Measurements from ENCODE around the gene C16orf92.

Gene C16orf92, protein sequence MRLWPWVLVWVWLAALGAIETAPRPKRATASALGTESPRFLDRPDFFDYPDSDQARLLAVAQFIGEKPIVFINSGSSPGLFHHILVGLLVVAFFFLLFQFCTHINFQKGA

DNA sequence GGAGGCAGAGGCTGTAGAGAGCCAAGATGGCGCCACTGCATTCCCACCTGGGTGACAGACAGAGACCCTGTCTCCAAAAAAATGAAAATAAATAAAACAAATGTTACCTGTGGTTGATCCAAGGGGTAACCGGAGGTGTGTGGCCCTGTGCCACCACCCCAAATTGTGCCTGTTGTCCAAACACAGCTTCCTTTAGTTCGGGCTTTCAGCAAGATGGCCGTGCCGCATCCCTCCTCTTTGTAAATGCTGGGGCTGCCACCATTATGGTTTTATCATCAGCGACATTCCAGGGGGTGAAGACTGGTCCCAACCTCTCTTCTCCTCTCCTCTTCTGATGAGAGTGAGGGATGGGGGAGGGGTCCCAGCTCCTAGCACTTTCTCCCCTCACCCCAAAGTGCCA is at the start of gene C16orf92:
Gene C16orf92, plus strand, starts transcription at position 312 of the 400 bp plus-strand sequence. CDS start 143 bp downstream, outside the sequence.
- DNase-seq, result no peak
- ATAC-seq, result no peak

- DNase-seq (peak; percentile 98), ATAC-seq (peak; percentile 99)
These were observed 49.4 kb upstream of the C16orf92 start, which contains the start of gene TAOK2 for GRCh38 chr16:29973384-29974246. Gene TAOK2 (plus strand): TSS chr16:29973868. CDS start chr16:29977773, 3,905 bp downstream.

- ATAC-seq, result no peak
- peak; percentile 26 for DNase-seq
These were observed 48.5 kb upstream of the C16orf92 start for GRCh38 chr16:29974291-29975133.

GRCh38 chr16:29975134-29975538 is 47.9 kb upstream of the C16orf92 start:
- DNase-seq, result no peak
- ATAC-seq, result no peak

DNA sequence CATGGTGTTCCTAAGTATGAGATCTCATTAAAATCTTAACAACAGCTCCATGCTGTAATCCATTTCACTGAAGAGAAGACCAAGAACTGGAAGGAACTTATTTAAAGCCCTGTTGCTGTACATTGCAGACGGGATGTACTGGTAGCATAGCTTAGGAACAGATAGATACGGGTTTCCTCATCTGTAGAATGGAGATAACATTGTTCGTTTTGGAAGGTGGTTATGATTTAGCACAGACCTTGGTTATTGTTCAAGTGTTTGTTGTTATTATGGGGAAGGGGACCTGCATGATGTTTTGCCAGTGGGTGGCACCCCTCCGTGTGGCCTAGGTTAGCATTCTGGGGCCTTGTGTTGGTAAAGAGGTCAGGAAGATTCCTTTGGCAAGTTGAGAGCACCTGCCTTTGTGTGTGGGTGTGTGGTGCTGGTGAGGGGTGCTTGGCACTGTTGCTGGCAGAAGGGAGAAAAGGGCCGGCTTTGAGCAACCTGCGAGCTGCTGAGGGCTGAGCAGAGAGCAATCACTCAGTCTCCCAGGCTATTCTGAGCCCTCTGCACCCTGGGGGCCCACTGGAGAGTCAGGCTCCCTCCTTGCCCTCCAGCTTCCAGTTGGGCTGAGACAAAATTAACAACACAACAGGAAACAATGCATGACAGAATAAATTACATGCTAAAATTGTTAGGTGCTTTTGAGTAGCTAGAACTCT is 47.0 kb upstream of the C16orf92 start:
- ATAC-seq (no peak), DNase-seq (no peak)

GRCh38 chr16:29977063-29977825 is 45.8 kb upstream of the C16orf92 start:
- ATAC-seq, result no peak

GRCh38 chr16:29978081-29978480 is 44.9 kb upstream of the C16orf92 start:
- no peak for ATAC-seq

More at GRCh38 chr16:29977063-29977825, 45.8 kb upstream of the C16orf92 start:
- no peak for DNase-seq

DNA sequence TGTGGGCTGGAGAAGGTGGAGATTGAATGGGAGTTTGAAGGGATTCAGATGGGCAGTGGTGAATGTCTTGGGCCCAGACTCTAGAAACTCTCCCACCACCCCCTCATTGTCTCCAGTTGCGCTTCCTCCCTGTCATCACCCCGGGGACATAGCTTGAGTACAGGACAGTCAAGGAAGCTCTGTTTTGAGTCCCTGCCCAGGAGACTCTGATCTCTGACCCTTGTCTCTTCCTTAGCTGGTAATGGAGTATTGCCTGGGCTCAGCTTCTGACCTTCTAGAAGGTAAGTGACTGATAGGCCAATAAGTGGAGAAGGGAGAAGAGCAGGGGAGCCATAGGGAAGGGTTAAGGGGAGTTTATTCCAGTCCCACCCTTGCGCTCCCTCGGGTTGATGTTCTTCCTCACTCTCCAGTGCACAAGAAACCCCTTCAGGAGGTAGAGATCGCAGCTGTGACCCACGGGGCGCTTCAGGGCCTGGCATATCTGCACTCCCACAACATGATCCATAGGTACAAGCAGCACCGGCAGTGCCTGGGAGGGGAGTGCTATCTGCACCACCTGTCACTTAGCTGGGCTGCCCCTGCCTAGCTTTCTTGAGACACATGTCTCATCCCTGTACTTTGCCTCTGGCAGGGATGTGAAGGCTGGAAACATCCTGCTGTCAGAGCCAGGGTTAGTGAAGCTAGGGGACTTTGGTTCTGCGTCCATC is 44.3 kb upstream of the C16orf92 start:
- ATAC-seq, result no peak

More at GRCh38 chr16:29978081-29978480, 44.9 kb upstream of the C16orf92 start:
- no peak for DNase-seq

DNA sequence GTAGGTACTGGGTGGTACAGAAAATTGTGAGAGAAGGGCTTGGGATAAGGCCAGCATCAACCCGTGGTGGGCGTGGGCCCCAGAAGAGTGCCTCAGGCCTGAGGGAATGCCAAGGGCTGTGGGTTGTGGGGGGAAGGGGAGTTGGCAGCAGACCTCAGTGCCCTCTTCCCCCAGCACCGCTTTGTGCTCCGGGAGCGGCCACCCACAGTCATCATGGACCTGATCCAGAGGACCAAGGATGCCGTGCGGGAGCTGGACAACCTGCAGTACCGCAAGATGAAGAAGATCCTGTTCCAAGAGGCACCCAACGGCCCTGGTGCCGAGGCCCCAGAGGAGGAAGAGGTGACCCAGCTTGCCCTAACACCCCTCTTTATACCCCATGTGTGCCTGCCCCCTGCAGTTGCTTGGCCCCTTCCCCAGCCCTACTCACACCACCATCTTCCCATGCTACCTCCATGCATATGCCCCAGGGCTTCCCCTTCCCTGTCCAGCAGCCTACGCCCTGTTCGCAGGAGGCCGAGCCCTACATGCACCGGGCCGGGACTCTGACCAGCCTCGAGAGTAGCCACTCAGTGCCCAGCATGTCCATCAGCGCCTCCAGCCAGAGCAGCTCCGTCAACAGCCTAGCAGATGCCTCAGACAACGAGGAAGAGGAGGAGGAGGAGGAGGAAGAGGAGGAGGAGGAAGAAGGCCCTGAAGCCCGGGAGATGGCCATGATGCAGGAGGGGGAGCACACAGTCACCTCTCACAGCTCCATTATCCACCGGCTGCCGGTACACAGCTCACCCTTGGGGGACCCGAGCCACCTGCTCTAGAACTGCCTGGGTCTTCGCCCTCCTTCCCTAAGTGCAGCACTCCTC is 40.2 kb upstream of the C16orf92 start:
- no peak for ATAC-seq
- no peak for DNase-seq

More for the DNA sequence above, 44.3 kb upstream of the C16orf92 start:
- DNase-seq, result no peak

GRCh38 chr16:29983420-29984136 is 39.4 kb upstream of the C16orf92 start:
- DNase-seq, result no peak
- no peak for ATAC-seq

DNA sequence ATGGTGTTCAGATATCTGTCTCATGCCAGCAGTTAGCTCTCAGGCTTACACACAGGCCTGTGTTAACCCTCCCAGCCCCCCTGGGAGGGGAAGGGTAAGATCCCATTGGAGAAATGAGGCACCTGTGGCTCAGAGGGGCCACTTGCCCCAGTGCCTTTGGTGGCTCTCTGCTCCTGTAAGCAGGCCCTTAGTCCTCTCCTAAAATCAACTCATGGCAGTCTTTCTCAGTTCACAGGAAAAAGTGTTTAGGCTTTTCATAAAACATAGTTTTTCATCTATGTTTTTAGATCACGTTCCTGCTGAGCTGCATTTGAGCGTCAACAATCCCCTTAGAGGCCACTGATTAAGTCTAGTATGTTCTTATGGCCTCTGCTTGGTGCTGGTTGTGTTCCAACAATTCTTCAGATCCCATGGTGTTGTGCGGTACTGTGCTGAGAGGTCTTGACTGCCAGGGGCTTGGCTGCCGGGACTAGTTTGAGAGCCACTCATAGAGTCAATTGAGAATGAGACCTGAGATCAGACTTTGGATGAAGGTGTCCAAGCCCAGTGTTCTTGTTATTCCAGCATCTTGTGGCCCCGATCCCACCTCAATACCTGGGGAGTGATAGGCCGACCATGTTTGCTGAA is 38.7 kb upstream of the C16orf92 start:
- ATAC-seq, result no peak
- DNase-seq, result no peak

GRCh38 chr16:29984764-29985147 is 38.2 kb upstream of the C16orf92 start:
- ATAC-seq (no peak), DNase-seq (no peak)

DNA sequence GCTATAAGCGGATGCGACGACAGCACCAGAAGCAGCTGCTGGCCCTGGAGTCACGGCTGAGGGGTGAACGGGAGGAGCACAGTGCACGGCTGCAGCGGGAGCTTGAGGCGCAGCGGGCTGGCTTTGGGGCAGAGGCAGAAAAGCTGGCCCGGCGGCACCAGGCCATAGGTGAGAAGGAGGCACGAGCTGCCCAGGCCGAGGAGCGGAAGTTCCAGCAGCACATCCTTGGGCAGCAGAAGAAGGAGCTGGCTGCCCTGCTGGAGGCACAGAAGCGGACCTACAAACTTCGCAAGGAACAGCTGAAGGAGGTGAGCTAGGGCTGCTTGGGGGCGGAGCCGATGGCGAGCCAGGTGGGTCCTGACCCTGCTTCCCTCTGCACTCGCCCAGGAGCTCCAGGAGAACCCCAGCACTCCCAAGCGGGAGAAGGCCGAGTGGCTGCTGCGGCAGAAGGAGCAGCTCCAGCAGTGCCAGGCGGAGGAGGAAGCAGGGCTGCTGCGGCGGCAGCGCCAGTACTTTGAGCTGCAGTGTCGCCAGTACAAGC is 37.7 kb upstream of the C16orf92 start:
- no peak for DNase-seq
- no peak for ATAC-seq

GRCh38 chr16:29986231-29986630 is 36.8 kb upstream of the C16orf92 start:
- no peak for ATAC-seq

DNA sequence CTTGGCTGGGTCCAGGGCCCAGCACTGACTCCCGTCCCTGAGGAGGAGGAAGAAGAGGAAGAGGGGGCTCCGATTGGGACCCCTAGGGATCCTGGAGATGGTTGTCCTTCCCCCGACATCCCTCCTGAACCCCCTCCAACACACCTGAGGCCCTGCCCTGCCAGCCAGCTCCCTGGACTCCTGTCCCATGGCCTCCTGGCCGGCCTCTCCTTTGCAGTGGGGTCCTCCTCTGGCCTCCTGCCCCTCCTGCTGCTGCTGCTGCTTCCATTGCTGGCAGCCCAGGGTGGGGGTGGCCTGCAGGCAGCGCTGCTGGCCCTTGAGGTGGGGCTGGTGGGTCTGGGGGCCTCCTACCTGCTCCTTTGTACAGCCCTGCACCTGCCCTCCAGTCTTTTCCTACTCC is 36.1 kb upstream of the C16orf92 start:
- DNase-seq, result no peak

More at GRCh38 chr16:29986231-29986630, 36.8 kb upstream of the C16orf92 start:
- no peak for DNase-seq

DNA sequence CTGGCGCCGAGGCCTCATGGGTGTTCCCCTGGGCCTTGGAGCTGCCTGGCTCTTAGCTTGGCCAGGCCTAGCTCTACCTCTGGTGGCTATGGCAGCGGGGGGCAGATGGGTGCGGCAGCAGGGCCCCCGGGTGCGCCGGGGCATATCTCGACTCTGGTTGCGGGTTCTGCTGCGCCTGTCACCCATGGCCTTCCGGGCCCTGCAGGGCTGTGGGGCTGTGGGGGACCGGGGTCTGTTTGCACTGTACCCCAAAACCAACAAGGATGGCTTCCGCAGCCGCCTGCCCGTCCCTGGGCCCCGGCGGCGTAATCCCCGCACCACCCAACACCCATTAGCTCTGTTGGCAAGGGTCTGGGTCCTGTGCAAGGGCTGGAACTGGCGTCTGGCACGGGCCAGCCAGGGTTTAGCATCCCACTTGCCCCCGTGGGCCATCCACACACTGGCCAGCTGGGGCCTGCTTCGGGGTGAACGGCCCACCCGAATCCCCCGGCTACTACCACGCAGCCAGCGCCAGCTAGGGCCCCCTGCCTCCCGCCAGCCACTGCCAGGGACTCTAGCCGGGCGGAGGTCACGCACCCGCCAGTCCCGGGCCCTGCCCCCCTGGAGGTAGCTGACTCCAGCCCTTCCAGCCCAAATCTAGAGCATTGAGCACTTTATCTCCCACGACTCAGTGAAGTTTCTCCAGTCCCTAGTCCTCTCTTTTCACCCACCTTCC is 35.5 kb upstream of the C16orf92 start:
- ATAC-seq, result no peak
- DNase-seq, result no peak

More for the DNA sequence above, 36.1 kb upstream of the C16orf92 start:
- ATAC-seq, result no peak

DNA sequence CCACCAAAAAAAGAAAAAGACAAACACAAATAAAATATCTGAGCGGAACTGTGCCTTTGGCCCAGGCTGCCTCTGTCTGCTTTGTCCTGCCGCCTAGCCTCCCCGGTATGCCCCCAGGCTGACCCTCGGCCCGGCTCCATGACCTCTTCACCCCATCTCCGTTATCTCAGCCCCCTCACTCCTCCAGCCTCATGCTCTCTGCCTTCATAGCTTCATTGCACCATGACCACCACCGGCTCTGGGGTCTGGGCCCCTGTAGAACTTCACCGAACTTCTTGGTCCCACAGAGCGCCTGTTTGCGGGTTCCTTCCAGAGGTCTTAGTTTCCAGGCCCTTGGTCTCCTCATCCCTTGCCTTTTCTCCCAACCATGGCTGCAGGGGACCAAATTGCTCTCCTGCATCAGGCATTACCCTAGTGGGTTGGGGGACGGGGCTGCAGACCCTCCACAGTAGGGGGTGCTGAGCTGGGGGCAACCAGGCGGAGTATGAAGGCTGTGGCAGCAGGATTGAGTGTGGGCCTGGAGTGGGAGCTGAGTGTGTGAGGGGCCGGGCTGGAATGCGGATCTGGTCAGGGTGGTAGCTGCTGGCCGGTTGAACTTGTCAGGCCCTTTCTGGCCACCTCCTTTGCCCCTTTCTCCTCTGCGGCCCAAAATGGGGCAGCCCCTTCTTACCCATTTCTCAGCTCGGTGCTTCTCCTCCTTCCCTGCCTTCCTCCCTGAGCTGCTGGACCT is 34.5 kb upstream of the C16orf92 start:
- DNase-seq (no peak), ATAC-seq (no peak)

All from stimulated activated naive CD8-positive, alpha-beta T cell treated with anti-CD3 and anti-CD28 coated beads, Interleukin-15, Interleukin-2, amounts not matched to agents 100 U/mL and 50 U/mL, for 24 hours (primary cell).